ENCODE data around the gene RYR2.
"Not testable (repeated sequence)": the region's sequence is repeated elsewhere in the genome, so short reads cannot be mapped to it uniquely, and the experiment has no call there.

The RYR2 gene

DNA sequence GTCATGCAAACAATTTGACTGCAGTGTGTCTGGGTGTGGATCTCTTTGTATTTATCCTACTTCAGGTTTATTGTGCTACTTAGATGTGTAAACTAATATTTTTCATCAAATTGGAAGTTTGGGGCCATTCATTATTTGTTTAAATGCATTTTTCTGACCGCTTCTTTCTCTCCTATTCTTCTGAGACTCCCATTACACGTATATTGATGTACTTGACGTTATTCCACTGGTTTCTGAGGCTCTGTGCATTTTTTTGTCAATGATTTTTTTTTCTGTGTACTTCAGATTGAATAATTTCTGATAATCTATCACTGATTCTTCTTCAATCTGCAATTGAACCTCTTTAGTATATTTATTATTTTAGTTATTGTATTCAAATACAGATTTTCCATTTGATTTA is 276.8 kb downstream of the RYR2 start:
- Mint-ChIP-seq H3K4me3 (no peak overlapping the region), H3K9me3 (no peaks in the 10 kb centered on the region), H3K4me1 (no peaks in the 10 kb centered on the region), H3K36me3 (no peaks in the 10 kb centered on the region), H3K27me3 (peaks cover 3% of the 10 kb centered on the region), H3K27ac (no peak overlapping the region)

DNA sequence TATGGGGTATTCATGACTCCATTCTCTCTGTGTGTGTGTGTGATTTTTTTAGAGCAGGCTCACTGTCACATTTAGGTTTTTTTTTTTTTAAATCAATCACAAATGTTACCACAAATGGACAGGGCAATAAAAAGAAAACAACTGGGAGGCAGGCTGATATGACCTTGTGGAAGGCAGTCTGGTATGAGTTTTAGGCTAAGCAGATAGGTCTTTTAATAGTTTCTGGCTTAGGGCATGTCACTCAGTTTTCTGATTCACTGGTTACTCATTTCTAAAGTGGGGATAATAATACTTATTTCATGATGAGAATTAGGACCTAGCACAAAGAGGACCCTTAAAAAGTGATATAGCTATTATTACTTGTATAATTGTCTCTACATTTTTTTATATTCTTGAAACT is 278.9 kb downstream of the RYR2 start:
- H3K4me1 Mint-ChIP-seq: no peaks in the 10 kb centered on the region
- H3K9me3 Mint-ChIP-seq: no peaks in the 10 kb centered on the region
- no peak overlapping the region for H3K4me3 Mint-ChIP-seq
- H3K27ac Mint-ChIP-seq: no peak overlapping the region
- peaks cover 3% of the 10 kb centered on the region for H3K27me3 Mint-ChIP-seq
- H3K36me3 Mint-ChIP-seq: no peaks in the 10 kb centered on the region

DNA sequence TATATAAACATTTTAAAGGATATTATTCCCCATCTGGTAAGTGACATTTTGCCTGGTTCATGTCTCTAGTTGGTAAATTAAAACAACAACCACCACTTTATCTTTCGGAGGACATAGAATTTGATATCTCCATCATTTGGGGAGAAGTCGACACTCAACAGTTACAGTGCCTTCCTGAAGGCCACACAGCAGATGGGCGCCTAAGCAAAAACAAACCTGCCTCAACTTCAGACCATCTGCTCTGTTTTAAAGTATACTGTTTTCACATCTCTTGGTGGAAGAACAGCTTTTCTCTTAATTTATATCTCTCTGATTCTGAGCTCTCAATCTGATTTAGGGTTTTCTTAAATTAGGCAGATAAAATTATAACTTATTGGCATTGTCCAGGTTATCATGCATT is 282.2 kb downstream of the RYR2 start:
- H3K36me3 Mint-ChIP-seq: no peaks in the 10 kb centered on the region
- no peak overlapping the region for H3K27ac Mint-ChIP-seq
- H3K9me3 Mint-ChIP-seq: no peaks in the 10 kb centered on the region
- H3K4me1 Mint-ChIP-seq: no peaks in the 10 kb centered on the region
- peaks cover 5% of the 10 kb centered on the region for H3K27me3 Mint-ChIP-seq
- H3K4me3 Mint-ChIP-seq: no peak overlapping the region

DNA sequence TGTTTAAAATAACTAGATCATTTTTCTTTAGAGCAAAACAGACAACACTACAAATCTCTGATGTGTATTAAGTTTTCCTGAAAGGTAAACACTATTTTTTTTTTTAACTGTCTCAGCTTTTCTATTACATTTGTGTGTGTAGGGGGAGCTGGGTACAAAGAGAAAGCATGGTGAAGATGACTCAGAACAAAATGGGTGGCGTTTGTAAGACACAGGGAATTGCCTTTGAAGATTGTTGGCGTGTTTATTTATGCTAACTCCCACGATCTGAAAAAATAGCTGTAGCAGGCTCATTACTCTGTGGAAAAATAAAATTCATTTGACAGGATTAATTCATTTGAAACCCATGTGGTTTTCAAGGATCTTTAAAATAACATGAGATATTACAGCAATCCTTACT is 285.1 kb downstream of the RYR2 start:
- Mint-ChIP-seq H3K27me3 (peaks cover 2% of the 10 kb centered on the region), H3K27ac (no peak overlapping the region), H3K9me3 (no peaks in the 10 kb centered on the region), H3K4me1 (no peaks in the 10 kb centered on the region), H3K36me3 (no peaks in the 10 kb centered on the region), H3K4me3 (no peak overlapping the region)

DNA sequence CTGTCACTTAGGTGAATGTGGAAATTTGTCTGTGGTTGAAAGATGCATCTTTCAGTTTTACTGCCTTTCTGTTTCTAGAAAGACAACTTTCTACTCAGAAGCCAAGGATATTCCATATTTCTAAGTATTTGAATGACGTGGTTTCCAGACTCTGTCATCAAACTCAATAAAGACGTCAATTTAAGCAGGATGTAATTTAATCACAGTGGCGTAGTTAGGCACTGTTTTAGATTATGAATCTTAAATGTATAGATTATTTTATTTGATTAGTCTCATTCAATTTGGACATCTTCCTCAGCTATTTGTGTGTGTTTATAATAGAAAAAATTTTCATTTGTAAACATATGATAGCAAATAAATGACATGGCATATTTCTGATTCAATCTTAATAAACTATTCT is 298.9 kb downstream of the RYR2 start:
- no peak overlapping the region for H3K4me3 Mint-ChIP-seq
- no peaks in the 10 kb centered on the region for H3K9me3 Mint-ChIP-seq
- H3K4me1 Mint-ChIP-seq: no peaks in the 10 kb centered on the region
- no peaks in the 10 kb centered on the region for H3K36me3 Mint-ChIP-seq
- no peak overlapping the region for H3K27ac Mint-ChIP-seq
- H3K27me3 Mint-ChIP-seq: peaks cover 1% of the 10 kb centered on the region

DNA sequence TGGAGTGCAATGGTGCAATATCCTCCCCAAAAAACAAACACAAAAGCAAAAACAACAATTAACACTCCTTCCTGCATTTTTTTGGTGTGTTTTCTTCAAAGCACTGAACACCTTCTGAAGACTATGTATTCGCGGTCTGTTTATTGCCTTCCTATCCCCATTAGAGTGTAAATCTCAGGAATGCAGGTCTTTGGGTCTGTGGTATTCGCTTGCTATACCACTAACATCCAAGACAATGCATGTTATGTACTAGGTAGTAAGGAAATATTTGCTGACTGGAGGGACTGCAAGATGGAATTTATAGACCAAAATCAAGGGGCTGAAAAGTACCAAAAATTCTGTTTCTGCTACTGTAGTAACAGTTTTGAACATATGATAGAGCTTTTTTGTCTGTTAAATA is 299.4 kb downstream of the RYR2 start:
- peaks cover 1% of the 10 kb centered on the region for H3K27me3 Mint-ChIP-seq
- no peak overlapping the region for H3K27ac Mint-ChIP-seq
- no peak overlapping the region for H3K4me3 Mint-ChIP-seq
- H3K9me3 Mint-ChIP-seq: no peaks in the 10 kb centered on the region
- no peaks in the 10 kb centered on the region for H3K36me3 Mint-ChIP-seq
- no peaks in the 10 kb centered on the region for H3K4me1 Mint-ChIP-seq

DNA sequence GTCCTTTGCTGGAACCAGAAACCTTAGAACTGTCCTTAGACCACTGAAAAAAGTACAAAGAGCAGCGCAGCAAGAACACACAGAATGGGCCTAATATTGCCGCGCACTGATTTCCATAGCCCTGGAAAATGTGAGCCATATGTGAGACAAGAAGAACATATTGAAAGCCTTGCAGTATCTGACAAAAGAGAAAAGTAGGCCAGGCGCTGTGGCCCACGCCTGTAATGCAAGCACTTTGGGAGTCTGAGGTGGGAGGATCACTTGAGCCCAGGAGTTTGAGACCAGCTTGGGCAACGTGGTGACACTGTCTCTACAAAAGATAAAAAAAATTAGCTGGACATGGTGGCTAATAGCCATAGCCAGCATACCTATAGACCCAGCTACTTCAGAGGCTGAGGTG is 300.7 kb downstream of the RYR2 start:
- Mint-ChIP-seq H3K36me3 (no peaks in the 10 kb centered on the region), H3K4me3 (no peak overlapping the region), H3K9me3 (no peaks in the 10 kb centered on the region), H3K27ac (no peak overlapping the region), H3K27me3 (peaks cover 1% of the 10 kb centered on the region), H3K4me1 (no peaks in the 10 kb centered on the region)

DNA sequence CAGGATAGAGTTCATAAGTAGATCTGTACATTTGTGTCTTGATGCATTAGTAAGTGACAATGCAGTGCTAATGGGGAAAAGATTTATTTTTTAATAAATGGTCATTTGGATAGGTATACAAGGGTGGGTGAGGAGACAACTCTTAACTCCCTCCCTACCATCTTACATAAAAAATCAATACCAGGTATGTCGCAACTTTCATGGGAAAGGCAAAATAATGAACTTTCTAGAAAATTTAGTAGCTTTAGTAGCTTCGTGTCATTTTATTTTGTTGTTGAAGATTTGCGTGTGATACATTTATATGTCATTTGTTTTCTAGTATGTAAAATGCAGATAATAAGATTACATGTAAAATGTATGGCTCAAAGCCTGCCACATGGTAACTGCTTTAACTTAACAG is 310.8 kb downstream of the RYR2 start:
- no peaks in the 10 kb centered on the region for H3K36me3 Mint-ChIP-seq
- H3K9me3 Mint-ChIP-seq: peaks cover 7% of the 10 kb centered on the region
- H3K27ac Mint-ChIP-seq: no peak overlapping the region
- no peak overlapping the region for H3K4me3 Mint-ChIP-seq
- H3K4me1 Mint-ChIP-seq: no peaks in the 10 kb centered on the region
- H3K27me3 Mint-ChIP-seq: peaks cover 5% of the 10 kb centered on the region

DNA sequence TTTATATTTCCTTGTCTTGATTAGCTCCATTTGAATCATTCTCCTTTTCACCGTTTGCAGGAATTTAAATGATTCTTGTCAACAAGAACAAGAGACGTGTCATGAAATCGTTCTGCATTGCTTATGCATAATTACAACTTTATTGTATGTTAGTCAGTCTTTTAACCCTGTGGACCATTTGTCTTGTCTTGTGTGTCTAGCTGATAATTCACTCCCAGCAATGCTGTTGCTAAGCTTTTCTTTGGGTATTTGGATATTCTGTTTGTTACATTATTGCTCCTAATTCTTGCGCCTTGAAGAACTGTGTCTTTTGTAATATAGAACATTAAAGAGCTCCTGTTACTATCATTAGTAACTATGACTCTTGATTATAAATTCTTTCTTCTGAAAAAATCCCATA is 311.9 kb downstream of the RYR2 start:
- no peaks in the 10 kb centered on the region for H3K27me3 Mint-ChIP-seq
- peaks cover 7% of the 10 kb centered on the region for H3K9me3 Mint-ChIP-seq
- H3K4me1 Mint-ChIP-seq: no peaks in the 10 kb centered on the region
- no peak overlapping the region for H3K4me3 Mint-ChIP-seq
- no peaks in the 10 kb centered on the region for H3K36me3 Mint-ChIP-seq
- no peak overlapping the region for H3K27ac Mint-ChIP-seq

DNA sequence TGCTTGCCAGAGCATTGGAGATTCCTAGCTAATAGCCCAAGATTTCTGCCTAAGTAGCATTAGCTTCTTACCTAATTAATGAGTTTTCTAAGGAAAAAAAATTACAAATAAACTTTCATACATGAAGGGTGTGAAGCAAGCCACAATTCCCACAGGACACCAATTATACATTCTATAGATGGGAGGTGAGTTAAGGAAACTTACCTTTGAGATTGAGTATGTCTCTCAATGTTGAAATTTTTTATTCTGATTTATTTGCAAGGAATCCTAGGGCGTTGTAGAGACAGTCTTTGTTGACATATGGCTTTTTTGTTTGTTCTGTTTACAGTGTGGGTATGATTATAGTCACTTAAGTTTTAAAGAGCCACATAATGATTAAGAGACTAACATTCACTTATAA is 313.0 kb downstream of the RYR2 start:
- H3K27me3 Mint-ChIP-seq: no peaks in the 10 kb centered on the region
- no peak overlapping the region for H3K27ac Mint-ChIP-seq
- no peaks in the 10 kb centered on the region for H3K9me3 Mint-ChIP-seq
- H3K36me3 Mint-ChIP-seq: no peaks in the 10 kb centered on the region
- H3K4me3 Mint-ChIP-seq: no peak overlapping the region
- H3K4me1 Mint-ChIP-seq: no peaks in the 10 kb centered on the region

DNA sequence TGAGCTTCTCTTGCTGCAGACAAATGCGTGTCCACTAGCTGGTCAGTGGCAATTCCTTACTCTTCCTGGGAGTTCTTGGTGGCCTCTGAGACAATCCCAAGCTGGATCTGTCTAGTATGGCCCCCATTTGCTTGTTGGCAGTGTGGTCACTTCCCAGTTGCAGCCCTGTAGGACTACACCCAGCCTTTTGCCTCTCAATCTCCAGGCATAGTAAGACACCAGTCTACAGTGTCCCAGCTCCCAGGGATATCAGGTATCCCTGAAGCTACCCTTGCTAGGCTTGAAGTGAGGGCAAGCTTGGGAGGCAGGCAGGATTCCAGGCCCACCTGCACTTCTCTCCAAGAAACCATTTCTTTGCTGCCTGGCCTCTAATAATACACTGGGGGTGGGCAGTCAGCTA is 316.6 kb downstream of the RYR2 start:
- Mint-ChIP-seq H3K36me3 (no peaks in the 10 kb centered on the region), H3K4me3 (no peak overlapping the region), H3K27ac (no peak overlapping the region), H3K4me1 (no peaks in the 10 kb centered on the region), H3K27me3 (no peaks in the 10 kb centered on the region), H3K9me3 (no peaks in the 10 kb centered on the region)

DNA sequence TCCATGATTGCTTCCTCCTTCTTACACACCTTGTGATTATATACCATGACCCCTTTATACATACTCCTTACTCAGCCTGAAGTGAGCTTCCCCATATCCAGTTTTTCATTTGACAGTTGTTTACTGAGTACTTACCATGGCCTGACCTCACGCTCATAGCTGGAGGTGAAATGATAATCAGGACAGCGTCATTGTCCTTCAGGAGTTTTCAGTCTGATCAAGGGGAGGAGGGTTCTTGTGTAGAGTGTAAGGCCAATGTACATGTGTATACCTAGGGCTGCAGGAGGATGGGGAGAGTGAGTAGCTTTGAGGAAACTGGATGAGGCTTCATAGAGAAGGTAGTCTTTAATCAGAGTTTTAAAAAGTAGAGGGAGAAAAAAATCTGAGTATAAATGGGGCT is 325.8 kb downstream of the RYR2 start:
- H3K9me3 Mint-ChIP-seq: no peaks in the 10 kb centered on the region
- no peaks in the 10 kb centered on the region for H3K36me3 Mint-ChIP-seq

DNA sequence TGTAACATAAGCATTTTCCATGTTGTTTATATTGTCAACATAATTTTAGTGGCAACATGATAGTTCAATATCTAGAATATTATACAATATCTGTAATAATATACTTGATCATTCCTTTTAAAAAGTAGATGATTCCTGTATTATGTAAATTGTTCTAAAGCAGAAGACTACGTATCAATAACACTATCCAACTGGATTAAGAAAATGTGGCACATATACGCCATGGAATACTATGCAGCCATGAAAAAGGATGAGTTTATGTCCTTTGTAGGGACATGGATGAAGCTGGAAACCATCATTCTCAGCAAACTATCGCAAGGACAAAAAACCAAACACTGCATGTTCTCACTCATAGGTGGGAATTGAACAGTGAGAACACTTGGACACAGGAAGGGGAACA is 329.5 kb downstream of the RYR2 start:
- H3K4me1 Mint-ChIP-seq, H3K27ac Mint-ChIP-seq, H3K9me3 Mint-ChIP-seq, H3K27me3 Mint-ChIP-seq, H3K4me3 Mint-ChIP-seq, H3K36me3 Mint-ChIP-seq: not testable (repeated sequence)

More for the DNA sequence above, 325.8 kb downstream of the RYR2 start:
- Mint-ChIP-seq H3K27me3 (no peaks in the 10 kb centered on the region), H3K4me1 (no peaks in the 10 kb centered on the region), H3K27ac (no peak overlapping the region), H3K4me3 (no peak overlapping the region)

DNA sequence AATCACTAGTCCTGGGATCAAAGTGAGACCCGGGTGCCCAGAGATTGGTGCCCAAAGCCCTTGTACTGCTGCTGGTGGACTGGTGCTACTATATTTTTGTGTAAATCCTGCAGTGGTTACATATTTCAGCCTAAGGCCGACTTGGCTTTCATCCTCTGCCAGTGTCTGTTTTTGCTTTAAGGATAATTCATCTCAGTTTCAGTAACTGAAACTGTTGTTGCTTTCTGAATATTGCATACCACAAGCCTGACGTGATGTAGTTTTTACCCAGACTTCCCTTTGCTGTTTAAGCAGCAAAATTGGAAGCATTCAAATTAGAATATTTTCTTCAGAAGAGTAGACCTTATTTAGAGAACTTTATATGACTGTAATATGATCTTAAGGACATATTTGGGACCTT is 341.8 kb downstream of the RYR2 start:
- no peaks in the 10 kb centered on the region for H3K9me3 Mint-ChIP-seq
- H3K36me3 Mint-ChIP-seq: no peaks in the 10 kb centered on the region
- no peaks in the 10 kb centered on the region for H3K27me3 Mint-ChIP-seq
- H3K4me3 Mint-ChIP-seq: no peak overlapping the region
- no peaks in the 10 kb centered on the region for H3K4me1 Mint-ChIP-seq
- H3K27ac Mint-ChIP-seq: no peak overlapping the region

DNA sequence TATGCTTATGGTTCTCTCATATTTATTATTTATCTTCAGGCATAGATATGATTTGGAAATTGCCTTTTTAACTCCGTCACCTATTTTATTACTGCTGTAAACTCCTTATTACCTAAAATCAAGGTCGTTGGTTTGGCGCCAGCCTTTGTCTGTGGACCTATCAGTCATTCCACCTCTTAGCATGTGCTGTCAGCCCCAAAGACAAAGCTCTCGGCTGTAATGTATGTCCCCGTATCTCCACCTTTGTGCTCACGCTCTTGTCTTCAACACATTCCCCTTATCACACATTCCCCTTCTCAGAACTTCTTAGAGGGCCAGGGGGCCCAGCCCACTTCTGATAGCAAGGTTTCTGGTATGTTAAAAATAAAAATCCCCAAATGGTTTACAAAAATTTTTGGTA is 342.2 kb downstream of the RYR2 start:
- Mint-ChIP-seq H3K27me3 (no peaks in the 10 kb centered on the region), H3K27ac (no peak overlapping the region), H3K36me3 (no peaks in the 10 kb centered on the region), H3K4me3 (no peak overlapping the region), H3K4me1 (no peaks in the 10 kb centered on the region), H3K9me3 (no peaks in the 10 kb centered on the region)

DNA sequence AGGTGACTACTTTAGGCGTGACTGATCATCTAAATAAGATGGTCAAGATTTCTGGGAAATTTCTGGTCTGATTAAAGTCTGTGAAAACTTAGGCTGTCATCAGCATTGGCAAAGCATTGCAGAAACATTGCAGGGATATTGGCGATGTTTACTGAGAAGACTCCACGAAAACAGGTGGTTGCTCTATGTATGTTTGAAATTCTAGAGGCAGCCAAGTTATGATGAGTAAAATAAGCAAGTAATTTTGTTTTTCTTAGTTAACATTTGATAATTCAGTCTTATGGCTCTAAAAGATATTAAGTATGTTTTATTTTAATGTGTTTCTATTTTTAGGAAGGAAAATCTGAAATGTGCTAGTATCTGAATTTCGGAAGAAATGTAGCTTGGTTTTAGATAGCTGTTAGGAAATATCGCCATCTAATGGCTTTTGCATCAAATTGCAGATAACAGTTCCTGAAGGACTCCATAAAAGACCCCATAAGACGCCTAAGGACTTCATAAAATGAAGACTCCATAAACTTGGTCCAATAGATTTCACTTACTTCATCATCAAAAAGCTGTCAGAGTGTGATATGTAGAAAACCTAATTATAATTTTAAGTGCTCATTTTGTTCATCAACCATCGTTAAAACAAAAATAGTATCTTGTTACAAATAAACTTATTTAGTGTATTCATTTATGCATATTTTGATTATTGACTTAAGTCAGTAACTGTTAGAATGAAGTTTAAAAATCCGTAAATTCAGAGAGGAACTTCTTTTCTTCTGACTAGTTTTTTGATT is 344.6 kb downstream of the RYR2 start:
- H3K27me3 Mint-ChIP-seq: no peaks in the 10 kb centered on the region
- H3K4me1 Mint-ChIP-seq: no peaks in the 10 kb centered on the region
- H3K27ac Mint-ChIP-seq: no peak overlapping the region
- no peaks in the 10 kb centered on the region for H3K9me3 Mint-ChIP-seq
- H3K36me3 Mint-ChIP-seq: no peaks in the 10 kb centered on the region
- no peak overlapping the region for H3K4me3 Mint-ChIP-seq

DNA sequence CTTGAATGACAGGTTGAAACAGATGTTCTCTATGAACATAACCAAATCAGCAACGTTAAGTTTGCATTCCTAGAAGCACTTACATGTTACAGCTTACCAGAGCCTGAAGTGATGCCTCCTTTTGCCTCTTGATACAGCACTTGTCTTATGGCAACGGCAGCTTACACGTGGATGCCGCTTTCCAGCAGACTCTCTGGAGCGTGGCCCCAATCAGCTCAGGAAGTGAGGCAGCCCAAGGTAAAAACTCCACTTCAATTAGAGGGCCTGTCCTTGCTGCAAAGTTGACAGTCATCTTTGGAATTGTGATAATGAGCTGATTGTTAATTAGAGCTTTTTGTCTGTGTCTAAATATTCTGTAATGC is 345.1 kb downstream of the RYR2 start:
- H3K4me1 Mint-ChIP-seq: no peaks in the 10 kb centered on the region
- no peak overlapping the region for H3K27ac Mint-ChIP-seq
- no peak overlapping the region for H3K4me3 Mint-ChIP-seq
- H3K9me3 Mint-ChIP-seq: no peaks in the 10 kb centered on the region
- H3K27me3 Mint-ChIP-seq: no peaks in the 10 kb centered on the region
- H3K36me3 Mint-ChIP-seq: no peaks in the 10 kb centered on the region
